ENCODE measurements around the gene SNAPC3.
A peak's percentile ranks its signal among the peaks of the same experiment; 100 is the strongest.

The SNAPC3 gene

DNA sequence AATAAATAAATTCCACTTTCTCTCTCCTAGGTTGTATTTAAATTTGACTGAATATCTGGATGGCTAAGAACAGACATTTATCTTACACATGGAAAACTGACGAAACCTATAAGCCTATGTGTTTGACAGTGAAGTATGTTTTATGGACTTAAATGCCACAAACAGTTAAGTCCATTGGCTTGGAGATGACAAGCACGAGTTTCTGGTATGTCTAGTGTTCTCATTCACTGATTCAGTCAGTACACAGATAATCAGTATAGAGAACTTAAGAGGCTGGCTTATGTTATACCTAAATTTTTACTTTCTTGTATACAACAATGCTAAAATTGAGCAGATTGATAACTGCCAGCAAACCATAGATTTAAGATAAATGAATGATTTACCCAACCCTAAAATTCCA is 38.9 kb downstream of the SNAPC3 start (continued):
- TF ChIP-seq ZNF610 (tag by site-specific recombination; IDR thresholded peaks at IDR 0.05; ENCODE audit: borderline replicate concordance), result no peak
- TF ChIP-seq ZNF214 (tag by site-specific recombination; IDR thresholded peaks at IDR 0.05; ENCODE audit: borderline replicate concordance), result no peak
- TF ChIP-seq SCRT2 (tag by site-specific recombination; IDR thresholded peaks at IDR 0.05), result no peak
- no peak for TF ChIP-seq ZNF10 (tag by site-specific recombination; IDR thresholded peaks at IDR 0.05)
- no peak for TF ChIP-seq KLF9 (tag by site-specific recombination; IDR thresholded peaks at IDR 0.05; ENCODE audit: low read depth)
- TF ChIP-seq, protein P1, sequence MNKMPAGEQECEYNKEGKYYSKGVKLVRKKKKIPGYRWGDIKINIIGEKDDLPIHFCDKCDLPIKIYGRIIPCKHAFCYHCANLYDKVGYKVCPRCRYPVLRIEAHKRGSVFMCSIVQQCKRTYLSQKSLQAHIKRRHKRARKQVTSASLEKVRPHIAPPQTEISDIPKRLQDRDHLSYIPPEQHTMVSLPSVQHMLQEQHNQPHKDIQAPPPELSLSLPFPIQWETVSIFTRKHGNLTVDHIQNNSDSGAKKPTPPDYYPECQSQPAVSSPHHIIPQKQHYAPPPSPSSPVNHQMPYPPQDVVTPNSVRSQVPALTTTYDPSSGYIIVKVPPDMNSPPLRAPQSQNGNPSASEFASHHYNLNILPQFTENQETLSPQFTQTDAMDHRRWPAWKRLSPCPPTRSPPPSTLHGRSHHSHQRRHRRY (tag by site-specific recombination; IDR thresholded peaks at IDR 0.05), result no peak
- TF ChIP-seq ZIC2 (tag by site-specific recombination; IDR thresholded peaks at IDR 0.05), result no peak
- TF ChIP-seq, protein P2, sequence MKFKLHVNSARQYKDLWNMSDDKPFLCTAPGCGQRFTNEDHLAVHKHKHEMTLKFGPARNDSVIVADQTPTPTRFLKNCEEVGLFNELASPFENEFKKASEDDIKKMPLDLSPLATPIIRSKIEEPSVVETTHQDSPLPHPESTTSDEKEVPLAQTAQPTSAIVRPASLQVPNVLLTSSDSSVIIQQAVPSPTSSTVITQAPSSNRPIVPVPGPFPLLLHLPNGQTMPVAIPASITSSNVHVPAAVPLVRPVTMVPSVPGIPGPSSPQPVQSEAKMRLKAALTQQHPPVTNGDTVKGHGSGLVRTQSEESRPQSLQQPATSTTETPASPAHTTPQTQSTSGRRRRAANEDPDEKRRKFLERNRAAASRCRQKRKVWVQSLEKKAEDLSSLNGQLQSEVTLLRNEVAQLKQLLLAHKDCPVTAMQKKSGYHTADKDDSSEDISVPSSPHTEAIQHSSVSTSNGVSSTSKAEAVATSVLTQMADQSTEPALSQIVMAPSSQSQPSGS (tag by site-specific recombination; IDR thresholded peaks at IDR 0.05; ENCODE audit: low read depth), result no peak
- TF ChIP-seq MZF1 (tag by site-specific recombination; IDR thresholded peaks at IDR 0.05; ENCODE audit: borderline replicate concordance), result no peak
- no peak for TF ChIP-seq ZNF354C (tag by site-specific recombination; IDR thresholded peaks at IDR 0.05; ENCODE audit: borderline replicate concordance, low read depth)

DNA sequence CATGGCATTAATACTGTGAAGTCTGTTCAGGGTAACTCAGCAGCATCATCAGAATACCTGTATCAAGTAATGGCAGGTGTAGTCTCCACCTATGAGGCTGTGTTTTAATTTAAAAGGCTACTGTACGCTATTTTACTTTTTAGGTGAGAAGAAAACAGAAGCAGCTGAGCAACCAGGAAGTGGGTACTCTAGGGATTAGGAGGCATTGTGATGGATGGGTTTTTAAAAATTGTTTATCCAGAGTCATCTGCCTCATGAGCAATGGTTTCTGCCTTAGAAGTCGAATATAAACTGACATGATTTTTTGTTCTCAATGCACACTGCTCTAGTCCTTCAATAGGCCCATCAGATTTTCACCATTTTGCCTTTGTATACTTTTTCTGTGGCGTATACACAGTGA is 45.5 kb downstream of the SNAPC3 start:
- Histone ChIP-seq H3K9me3 (ENCODE audit: control insufficient read depth, insufficient read depth, low read depth, low read length) (no peaks in the 10 kb centered on the region), H3K4me3 (ENCODE audit: low read depth, low read length) (no peak overlapping the region), H3K36me3 (ENCODE audit: control insufficient read depth in 2 of 2, insufficient read depth in 1 of 2, low read length in 2 of 2) (peaks cover 50 to 93% of the 10 kb centered on the region in 2 experiments), H3K27ac (ENCODE audit: extremely low read depth, low read depth, low read length) (no peak overlapping the region), H3K4me1 (ENCODE audit: control insufficient read depth, insufficient read depth, low read length) (no peaks in the 10 kb centered on the region)
- TF ChIP-seq KLF10 (tag by site-specific recombination; IDR thresholded peaks at IDR 0.05) (no peak), ZNF324 (tag by site-specific recombination; IDR thresholded peaks at IDR 0.05) (no peak), ZNF223 (tag by site-specific recombination; IDR thresholded peaks at IDR 0.05) (no peak), TCF7L2 (IDR thresholded peaks at IDR 0.05; ENCODE audit: borderline replicate concordance, low read depth, low read length) (no peak), ZNF624 (tag by site-specific recombination; IDR thresholded peaks at IDR 0.05) (no peak), HOXA7 (CRISPR knock-in tag; IDR thresholded peaks at IDR 0.05; ENCODE audit: borderline replicate concordance) (no peak), FEZF1 (tag by site-specific recombination; IDR thresholded peaks at IDR 0.05) (no peak), IKZF3 (tag by site-specific recombination; IDR thresholded peaks at IDR 0.05) (no peak), ZNF19 (tag by site-specific recombination; IDR thresholded peaks at IDR 0.05; ENCODE audit: low read depth) (no peak), EGR2 (tag by site-specific recombination; IDR thresholded peaks at IDR 0.05; ENCODE audit: low read depth) (no peak), REPIN1 (tag by site-specific recombination; IDR thresholded peaks at IDR 0.05; ENCODE audit: low read depth) (no peak), ZNF146 (tag by site-specific recombination; IDR thresholded peaks at IDR 0.05) (no peak)
- ChIA-PET CTCF (interaction anchor here (1.2 to 1.4 kb wide), 2 partner anchors 39 to 85 kb away, joined by 3 read pairs; partner anchors contain the start of gene CCDC171), POLR2A (no interaction called here)

DNA sequence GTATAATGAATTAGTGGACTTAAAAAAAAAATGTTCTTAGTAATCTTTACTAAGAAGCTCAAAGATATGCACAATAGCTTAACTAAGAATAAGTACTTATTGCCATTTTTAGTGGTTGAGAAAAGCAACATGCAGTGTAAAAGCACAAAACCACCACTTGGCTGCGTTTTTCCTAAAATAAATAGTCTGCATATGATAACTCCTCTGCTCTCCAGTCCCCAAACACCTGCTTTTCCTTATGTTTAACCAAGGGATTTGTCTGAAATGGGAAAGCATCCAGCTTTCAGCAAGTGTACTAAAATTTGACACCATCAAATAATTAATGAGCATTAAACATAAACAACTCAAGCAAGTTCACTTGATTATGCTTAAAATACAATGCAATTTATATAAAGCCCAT is 46.7 kb downstream of the SNAPC3 start:
- CTCF ChIA-PET, result interaction anchor here (1.2 to 1.4 kb wide), 2 partner anchors 40 to 83 kb away, joined by 3 read pairs; partner anchors contain the start of gene CCDC171
- Histone ChIP-seq H3K9me3 (ENCODE audit: control insufficient read depth, insufficient read depth, low read depth, low read length) (no peaks in the 10 kb centered on the region), H3K27ac (ENCODE audit: extremely low read depth, low read depth, low read length) (no peak overlapping the region), H3K4me3 (ENCODE audit: low read depth, low read length) (no peak overlapping the region), H3K36me3 (ENCODE audit: control insufficient read depth in 2 of 2, insufficient read depth in 1 of 2, low read length in 2 of 2) (peaks cover 50 to 95% of the 10 kb centered on the region in 2 experiments), H3K4me1 (ENCODE audit: control insufficient read depth, insufficient read depth, low read length) (no peaks in the 10 kb centered on the region)
- POLR2A ChIA-PET, result no interaction called here
- TF ChIP-seq ZNF10 (tag by site-specific recombination; IDR thresholded peaks at IDR 0.05), result no peak
- TF ChIP-seq, protein P3, sequence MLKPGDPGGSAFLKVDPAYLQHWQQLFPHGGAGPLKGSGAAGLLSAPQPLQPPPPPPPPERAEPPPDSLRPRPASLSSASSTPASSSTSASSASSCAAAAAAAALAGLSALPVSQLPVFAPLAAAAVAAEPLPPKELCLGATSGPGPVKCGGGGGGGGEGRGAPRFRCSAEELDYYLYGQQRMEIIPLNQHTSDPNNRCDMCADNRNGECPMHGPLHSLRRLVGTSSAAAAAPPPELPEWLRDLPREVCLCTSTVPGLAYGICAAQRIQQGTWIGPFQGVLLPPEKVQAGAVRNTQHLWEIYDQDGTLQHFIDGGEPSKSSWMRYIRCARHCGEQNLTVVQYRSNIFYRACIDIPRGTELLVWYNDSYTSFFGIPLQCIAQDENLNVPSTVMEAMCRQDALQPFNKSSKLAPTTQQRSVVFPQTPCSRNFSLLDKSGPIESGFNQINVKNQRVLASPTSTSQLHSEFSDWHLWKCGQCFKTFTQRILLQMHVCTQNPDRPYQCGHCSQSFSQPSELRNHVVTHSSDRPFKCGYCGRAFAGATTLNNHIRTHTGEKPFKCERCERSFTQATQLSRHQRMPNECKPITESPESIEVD (tag by site-specific recombination; IDR thresholded peaks at IDR 0.05), result 0 out of 2 replicates have a peak, but pooled peaks have one; percentile 6
